Peyer's patch (tissue), 4 donors: Measurements from ENCODE around the gene LMBRD1.

ENCODE experiments used
- CTCF ChIP-seq, 6 experiments: fragments of 450-650 bp in 4 of 6; fragments of 200-600 bp in 2 of 6; sonication (generic) in 1 of 6; IDR thresholded peaks; one replicate each; pipeline ENCODE4 v1.5.1; 2017 to 2019; ENCODE audit warnings: antibody characterized with exemption in 6 of 6, mild to moderate bottlenecking in 3 of 6, moderate library complexity in 1 of 6
- POLR2A ChIP-seq, 2 donors: fragments of 450-650 bp; IDR thresholded peaks; one replicate each; pipeline ENCODE4 v1.5.1; 2017; ENCODE audit warnings: antibody characterized with exemption in 2 of 2, mild to moderate bottlenecking in 2 of 2, moderate library complexity in 2 of 2

- TF ChIP-seq POLR2A (IDR thresholded peaks at IDR 0.05) (no peak), CTCF (IDR thresholded peaks at IDR 0.05) (no peak)
Observed at GRCh38 chr6:69816569-69816968, 19.8 kb upstream of the LMBRD1 start.
